Muscle layer of colon (tissue), 2 donors: ENCODE data around the gene MARCKSL1.
A peak's percentile ranks its signal among the peaks of the same experiment; 100 is the strongest.

ENCODE experiments used
- H3K27ac ChIP-seq: one replicate; pipeline ENCODE4 v1.7.0; 2013; ENCODE audit warnings: low read depth, mild to moderate bottlenecking, low read length, moderate library complexity
- H3K27me3 ChIP-seq, 2 donors: one replicate each; pipeline ENCODE4 v1.7.0; 2013; ENCODE audit warnings: low read length in 2 of 2, mild to moderate bottlenecking in 2 of 2; ENCODE audit not compliant: insufficient read depth in 2 of 2, control insufficient read depth in 1 of 2
- H3K36me3 ChIP-seq: one replicate; pipeline ENCODE4 v1.7.0; 2013; ENCODE audit warnings: mild to moderate bottlenecking, low read length; ENCODE audit not compliant: insufficient read depth
- H3K4me1 ChIP-seq: one replicate; pipeline ENCODE4 v1.7.0; 2013; ENCODE audit warnings: mild to moderate bottlenecking, low read length; ENCODE audit not compliant: insufficient read depth
- H3K4me3 ChIP-seq, 2 donors: one replicate each; pipeline ENCODE4 v1.7.0; 2013; ENCODE audit warnings: low read length in 2 of 2, low read depth in 1 of 2, mild to moderate bottlenecking in 1 of 2, moderate library complexity in 1 of 2
- H3K9ac ChIP-seq: one replicate; pipeline ENCODE4 v1.7.0; 2013; ENCODE audit warnings: low read length
- H3K9me3 ChIP-seq: one replicate; pipeline ENCODE4 v1.7.0; 2013; ENCODE audit warnings: mild to moderate bottlenecking, low read length
- donor health status: abdominal sarcoma.
- donor health status: Adenocarcinoma of cecum.

Gene MARCKSL1, protein sequence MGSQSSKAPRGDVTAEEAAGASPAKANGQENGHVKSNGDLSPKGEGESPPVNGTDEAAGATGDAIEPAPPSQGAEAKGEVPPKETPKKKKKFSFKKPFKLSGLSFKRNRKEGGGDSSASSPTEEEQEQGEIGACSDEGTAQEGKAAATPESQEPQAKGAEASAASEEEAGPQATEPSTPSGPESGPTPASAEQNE

DNA sequence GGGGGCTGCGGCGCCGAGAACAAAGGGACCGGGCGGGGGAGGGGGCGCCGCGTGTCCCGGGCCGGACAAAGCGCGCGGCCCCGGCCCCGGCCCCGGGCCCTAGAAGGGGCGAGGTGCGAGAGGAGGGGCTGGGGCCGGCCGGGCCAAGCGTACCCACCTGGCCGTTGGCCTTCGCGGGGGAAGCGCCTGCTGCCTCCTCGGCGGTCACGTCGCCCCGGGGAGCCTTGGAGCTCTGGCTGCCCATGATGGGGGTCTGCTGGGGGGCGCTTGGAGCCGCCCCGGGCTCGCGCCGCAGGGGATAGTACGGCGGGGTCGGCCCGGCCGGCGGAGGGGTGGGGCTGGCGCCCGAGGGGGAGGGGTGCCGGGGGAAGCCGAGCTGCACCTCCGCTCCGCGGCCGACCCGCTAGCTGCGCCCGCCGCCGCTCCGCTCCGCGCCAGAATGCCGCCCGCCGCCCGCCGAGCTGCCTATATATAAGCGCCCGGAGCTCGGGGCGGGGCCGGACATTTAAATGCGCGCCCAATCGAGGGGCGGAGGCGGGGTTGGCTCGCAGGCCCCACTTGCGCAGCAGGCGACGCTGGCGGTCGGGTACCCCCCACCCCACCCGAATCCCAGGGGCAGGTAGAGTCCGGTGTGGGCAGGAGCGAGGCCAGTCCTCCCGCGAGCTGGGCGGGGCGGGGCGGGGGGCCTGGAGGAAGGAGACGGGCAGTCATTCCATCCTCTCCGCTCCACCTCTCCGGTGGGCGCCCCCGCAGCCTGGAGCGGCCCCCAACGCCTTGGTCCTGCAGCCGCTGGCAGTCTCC, at the start of gene MARCKSL1:
Gene MARCKSL1, minus strand, starts transcription at position 444 of the 801 bp plus-strand sequence. Its CDS starts 200 bp downstream, at position 244.
- H3K4me1 ChIP-seq, result peaks cover 7% of the 10 kb centered on the region
- H3K36me3 ChIP-seq, result peaks cover 18% of the 10 kb centered on the region
- H3K9me3 ChIP-seq, result no peaks in the 10 kb centered on the region
- H3K9ac ChIP-seq, result no peak within 1 kb of the TSS
- no peak within 1 kb of the TSS for H3K27ac ChIP-seq
- peak within 1 kb of the TSS; percentile 50 to 64 for H3K4me3 ChIP-seq
- H3K27me3 ChIP-seq, result peaks cover 0 to 7% of the 10 kb centered on the region in 2 donors

DNA sequence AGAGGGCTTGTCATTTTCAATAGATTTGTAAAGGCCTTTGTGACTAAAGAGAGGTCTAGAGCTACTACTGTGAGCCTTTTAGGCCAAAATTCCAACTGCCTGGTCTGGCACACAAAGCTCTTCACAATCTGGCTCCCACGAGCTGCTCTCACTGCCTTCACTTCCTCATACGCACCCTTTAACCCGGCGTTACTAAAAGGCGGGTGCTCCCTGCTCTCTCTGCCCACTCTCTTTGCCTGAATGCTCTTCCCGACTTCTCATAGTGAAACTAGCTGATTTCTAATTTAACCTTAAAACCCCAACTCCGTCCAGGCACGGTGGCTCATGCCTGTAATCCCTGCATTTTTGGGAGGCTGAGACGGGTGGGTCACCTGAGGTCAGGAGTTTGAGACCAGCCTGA, 44.0 kb upstream of the MARCKSL1 start:
- H3K27ac ChIP-seq, result no peak overlapping the region
- H3K4me3 ChIP-seq, result no peak overlapping the region
- no peaks in the 10 kb centered on the region for H3K27me3 ChIP-seq
- no peak overlapping the region for H3K9ac ChIP-seq
- no peaks in the 10 kb centered on the region for H3K9me3 ChIP-seq
- no peaks in the 10 kb centered on the region for H3K4me1 ChIP-seq
- peaks cover 99% of the 10 kb centered on the region for H3K36me3 ChIP-seq

DNA sequence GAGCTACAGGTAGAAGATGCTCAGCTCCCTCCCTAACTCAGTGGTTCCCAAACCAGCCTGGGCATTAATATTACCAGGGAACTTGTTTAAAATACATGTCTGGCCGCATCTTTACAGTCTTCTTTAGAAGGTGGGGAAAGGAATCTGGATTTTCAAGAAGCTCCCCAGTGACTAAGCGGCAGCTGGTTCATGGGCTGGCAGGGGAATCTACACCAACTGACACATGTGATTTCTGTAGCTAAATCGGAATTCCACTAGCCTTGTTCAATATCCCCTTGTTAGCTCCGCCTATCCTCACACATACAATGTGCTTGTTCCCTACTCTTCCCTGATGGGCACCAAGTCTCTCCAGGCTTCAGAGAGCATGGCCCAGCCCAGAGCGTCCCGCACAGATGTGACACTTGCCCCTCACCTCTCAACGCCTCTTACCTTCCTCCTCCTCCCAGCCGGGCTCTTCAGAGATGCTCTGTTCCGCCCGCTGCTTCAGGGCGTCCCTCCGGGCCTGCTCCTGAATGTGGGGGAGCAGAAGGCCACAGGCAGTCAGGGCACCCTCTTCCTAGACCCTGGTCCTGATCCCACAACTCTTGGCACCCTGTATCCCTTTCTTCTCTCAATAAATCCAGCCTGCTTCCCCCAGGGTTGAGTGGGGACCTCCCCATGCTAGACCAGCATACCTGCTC, 41.6 kb upstream of the MARCKSL1 start:
- no peaks in the 10 kb centered on the region for H3K4me1 ChIP-seq
- H3K9me3 ChIP-seq, result no peaks in the 10 kb centered on the region
- H3K36me3 ChIP-seq, result peaks cover 99% of the 10 kb centered on the region
- H3K4me3 ChIP-seq, result no peak overlapping the region
- no peaks in the 10 kb centered on the region for H3K27me3 ChIP-seq
- H3K9ac ChIP-seq, result no peak overlapping the region
- no peak overlapping the region for H3K27ac ChIP-seq

DNA sequence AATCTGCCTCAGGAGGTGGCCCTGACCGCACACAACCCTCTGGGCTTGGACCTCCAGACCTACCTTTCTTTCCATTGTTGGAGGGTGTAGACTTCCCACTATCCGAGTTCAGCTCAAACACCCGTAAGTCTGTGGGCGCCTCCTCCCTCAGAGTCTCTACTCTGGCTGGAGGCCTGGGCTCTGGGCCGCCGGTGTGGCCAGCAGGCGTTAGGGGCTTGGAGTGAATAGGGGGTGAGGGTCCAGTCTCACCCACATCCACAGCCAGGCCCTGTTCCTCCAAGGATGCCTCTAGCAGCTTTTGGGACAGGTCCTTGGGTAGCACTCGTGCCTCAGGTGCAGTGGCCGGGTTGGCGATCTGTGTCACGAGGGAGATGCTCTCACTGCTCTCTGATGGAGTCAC, 40.2 kb upstream of the MARCKSL1 start:
- no peaks in the 10 kb centered on the region for H3K4me1 ChIP-seq
- peaks cover 98% of the 10 kb centered on the region for H3K36me3 ChIP-seq

DNA sequence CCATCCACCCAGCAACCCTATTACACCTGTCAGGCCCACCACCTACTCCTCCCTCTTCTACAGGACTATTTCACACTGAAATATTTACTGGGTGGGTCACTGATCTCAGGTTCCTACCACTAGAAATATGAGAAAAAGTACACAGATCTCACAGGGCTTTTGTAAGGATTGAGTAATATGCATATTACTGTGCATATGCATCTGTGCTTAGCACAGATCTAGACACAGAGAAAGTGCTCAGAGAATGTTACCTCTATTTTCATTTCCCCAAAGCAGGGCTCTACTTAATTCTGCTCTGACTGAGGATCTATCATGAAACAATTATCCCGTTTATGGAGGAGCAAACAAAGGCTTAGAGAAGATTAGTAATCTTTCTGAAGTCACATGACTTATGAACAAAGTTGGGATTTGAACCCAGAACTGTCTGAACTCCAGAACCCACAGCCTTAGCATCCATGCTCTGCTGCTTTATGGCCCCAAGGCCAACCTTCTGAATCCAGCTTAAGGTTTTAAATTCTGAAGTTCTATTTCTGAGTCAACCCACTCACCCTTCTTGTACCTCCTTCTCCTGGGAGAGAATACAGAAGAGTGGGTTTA, 38.1 kb upstream of the MARCKSL1 start:
- no peak overlapping the region for H3K27ac ChIP-seq
- no peaks in the 10 kb centered on the region for H3K9me3 ChIP-seq
- H3K4me1 ChIP-seq, result no peaks in the 10 kb centered on the region
- H3K27me3 ChIP-seq, result no peaks in the 10 kb centered on the region
- no peak overlapping the region for H3K4me3 ChIP-seq
- H3K9ac ChIP-seq, result no peak overlapping the region
- peaks cover 77% of the 10 kb centered on the region for H3K36me3 ChIP-seq

More for the DNA sequence above, 40.2 kb upstream of the MARCKSL1 start:
- H3K27me3 ChIP-seq, result no peaks in the 10 kb centered on the region
- no peak overlapping the region for H3K9ac ChIP-seq
- no peak overlapping the region for H3K4me3 ChIP-seq
- no peaks in the 10 kb centered on the region for H3K9me3 ChIP-seq
- no peak overlapping the region for H3K27ac ChIP-seq

DNA sequence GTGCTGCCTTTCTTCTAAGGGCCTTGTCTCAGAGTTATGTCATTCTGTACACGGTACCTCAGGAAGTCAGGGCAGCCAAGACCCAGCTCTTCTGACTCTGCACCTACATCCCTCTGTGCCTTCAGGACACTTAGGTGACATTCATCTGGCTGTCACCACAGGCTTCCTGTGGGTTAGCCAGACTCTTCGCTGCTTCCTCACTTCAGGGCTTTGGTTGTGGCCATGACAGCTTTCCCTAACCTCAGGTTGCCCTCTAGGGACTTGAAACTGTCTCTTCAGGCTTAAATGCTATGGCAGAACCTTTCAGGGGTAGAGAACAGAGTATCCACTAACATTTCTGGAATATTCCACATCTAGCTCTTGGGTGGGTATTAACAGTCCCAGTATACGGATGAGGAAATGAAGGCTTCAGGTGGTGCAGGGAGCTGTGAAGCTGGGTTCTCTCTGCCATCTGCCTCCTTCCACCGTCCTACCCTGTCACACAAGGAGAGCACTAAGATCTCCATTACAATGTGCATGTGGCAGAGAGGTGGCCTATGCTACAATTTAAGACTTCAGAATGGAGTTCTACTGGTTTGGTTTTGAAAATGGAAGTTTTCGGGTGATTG, 36.2 kb upstream of the MARCKSL1 start:
- Histone ChIP-seq H3K27me3 (no peaks in the 10 kb centered on the region), H3K9me3 (no peaks in the 10 kb centered on the region), H3K27ac (no peak overlapping the region), H3K4me3 (no peak overlapping the region), H3K4me1 (no peaks in the 10 kb centered on the region), H3K36me3 (peaks cover 73% of the 10 kb centered on the region), H3K9ac (no peak overlapping the region)

DNA sequence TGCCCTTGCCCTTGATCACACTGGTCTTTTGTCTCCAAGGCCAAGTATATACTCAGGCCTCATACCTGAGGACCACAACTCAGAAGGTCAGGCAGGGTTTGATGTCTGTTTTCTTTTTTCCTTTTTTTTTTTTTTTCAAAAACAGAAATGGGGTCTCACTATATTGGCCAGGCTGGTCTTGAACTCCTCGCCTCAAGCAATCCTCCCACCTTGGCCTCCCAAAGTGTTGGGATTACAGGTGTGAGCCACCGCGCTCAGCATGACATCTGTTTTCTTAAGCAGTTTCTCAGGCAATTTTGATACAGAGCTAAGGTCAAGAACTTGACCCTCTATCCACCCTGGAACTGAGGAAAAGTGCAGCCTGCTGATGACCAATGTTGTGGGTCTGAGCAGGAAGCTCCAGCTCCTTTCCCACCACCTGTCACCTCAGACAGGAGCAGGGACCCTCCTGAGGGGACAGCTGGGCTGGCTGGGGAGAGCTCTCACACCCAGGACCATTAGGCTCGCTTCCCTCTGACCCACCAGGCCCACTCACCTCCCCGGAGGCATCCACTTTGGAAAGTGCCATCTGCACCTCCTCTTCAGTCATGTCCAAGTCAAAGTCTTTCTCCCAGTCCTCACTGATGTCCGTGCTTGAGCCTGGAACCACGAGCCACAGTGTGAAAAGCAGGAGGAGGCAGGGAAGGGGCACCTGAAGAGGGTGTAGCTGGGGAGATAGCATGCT, 32.0 kb upstream of the MARCKSL1 start:
- no peaks in the 10 kb centered on the region for H3K9me3 ChIP-seq
- H3K4me1 ChIP-seq, result no peaks in the 10 kb centered on the region
- H3K27me3 ChIP-seq, result no peaks in the 10 kb centered on the region
- H3K9ac ChIP-seq, result no peak overlapping the region
- peaks cover 52% of the 10 kb centered on the region for H3K36me3 ChIP-seq
- H3K27ac ChIP-seq, result no peak overlapping the region
- H3K4me3 ChIP-seq, result no peak overlapping the region

DNA sequence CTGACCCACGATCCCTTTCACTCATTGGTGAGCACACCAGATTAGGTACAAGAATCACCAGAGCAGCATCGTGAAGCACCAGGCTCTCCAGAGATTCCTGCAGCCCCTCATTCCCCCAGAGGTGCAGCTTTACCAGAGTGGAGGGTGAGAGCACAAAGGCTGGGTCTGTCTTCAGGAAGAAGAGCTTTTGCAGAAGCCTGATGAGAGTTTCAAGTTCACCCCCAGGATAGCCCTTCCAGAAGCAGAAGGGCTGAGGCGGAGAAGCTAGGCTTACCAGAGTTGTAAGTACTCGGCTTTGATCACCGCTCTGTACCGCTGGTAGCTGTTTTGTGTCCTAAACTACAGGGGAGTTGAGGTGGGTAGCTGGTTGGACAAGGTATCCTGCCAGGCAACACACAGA, 29.4 kb upstream of the MARCKSL1 start:
- no peaks in the 10 kb centered on the region for H3K27me3 ChIP-seq
- H3K4me3 ChIP-seq, result no peak overlapping the region
- H3K9me3 ChIP-seq, result no peaks in the 10 kb centered on the region
- H3K36me3 ChIP-seq, result peaks cover 36% of the 10 kb centered on the region
- no peak overlapping the region for H3K27ac ChIP-seq
- peaks cover 11% of the 10 kb centered on the region for H3K4me1 ChIP-seq
- no peak overlapping the region for H3K9ac ChIP-seq

DNA sequence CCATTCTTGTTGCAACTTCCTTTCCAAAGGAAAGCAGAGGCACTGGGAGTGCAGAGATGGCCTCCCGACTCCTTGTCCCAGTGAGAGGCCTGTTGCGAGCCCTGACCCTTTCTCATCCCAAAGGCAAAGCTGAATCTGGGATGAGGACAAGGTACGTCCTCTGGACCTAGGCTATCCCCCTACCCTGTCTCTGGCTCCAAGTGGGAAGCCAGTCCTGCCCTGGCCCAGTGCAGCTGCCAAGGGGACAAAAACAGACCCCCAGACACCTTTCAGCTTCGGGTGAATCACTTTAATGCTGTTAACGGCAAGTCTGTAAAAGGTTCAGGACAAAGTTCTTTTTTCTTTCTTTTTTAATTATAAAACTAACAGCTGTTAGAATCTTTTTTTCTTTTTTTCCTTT, 28.8 kb upstream of the MARCKSL1 start:
- Histone ChIP-seq H3K4me3 (no peak overlapping the region), H3K36me3 (peaks cover 36% of the 10 kb centered on the region), H3K27ac (no peak overlapping the region), H3K9me3 (no peaks in the 10 kb centered on the region), H3K27me3 (no peaks in the 10 kb centered on the region), H3K4me1 (peaks cover 11% of the 10 kb centered on the region), H3K9ac (no peak overlapping the region)

DNA sequence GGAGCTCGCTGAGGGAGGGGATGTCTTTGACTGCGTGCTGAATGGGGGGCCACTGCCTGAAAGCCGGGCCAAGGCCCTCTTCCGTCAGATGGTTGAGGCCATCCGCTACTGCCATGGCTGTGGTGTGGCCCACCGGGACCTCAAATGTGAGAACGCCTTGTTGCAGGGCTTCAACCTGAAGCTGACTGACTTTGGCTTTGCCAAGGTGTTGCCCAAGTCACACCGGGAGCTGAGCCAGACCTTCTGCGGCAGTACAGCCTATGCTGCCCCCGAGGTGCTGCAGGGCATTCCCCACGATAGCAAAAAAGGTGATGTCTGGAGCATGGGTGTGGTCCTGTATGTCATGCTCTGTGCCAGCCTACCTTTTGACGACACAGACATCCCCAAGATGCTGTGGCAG, 27.7 kb upstream of the MARCKSL1 start:
- Histone ChIP-seq H3K27me3 (no peaks in the 10 kb centered on the region), H3K36me3 (peaks cover 36% of the 10 kb centered on the region), H3K4me3 (no peak overlapping the region), H3K4me1 (peaks cover 11% of the 10 kb centered on the region), H3K27ac (no peak overlapping the region), H3K9me3 (no peaks in the 10 kb centered on the region), H3K9ac (no peak overlapping the region)
